ENCODE data around the gene GZMA.

- TF ChIP-seq POLR2AphosphoS5 (IDR thresholded peaks at IDR 0.05) (no peak), POLR2A (IDR thresholded peaks at IDR 0.05) (no peak), CTCF (IDR thresholded peaks at IDR 0.05) (no peak)
Measured at GRCh38 chr5:55113327-55113726, 10.9 kb downstream of the GZMA start.
